Renal pelvis (tissue), 4 donors: ENCODE data around the gene RPS19. TPM values are rescaled to one million over a fixed set of nuclear protein-coding genes. Genes with fewer than 3 reads are reported as not detected.

ENCODE experiments used
- DNase-seq: peaks from one replicate; pipeline ENCODE4 v3.0.0-alpha.2; 2013
- polyA plus RNA-seq, 3 donors: library from polyadenylated mRNA; unstranded; fragments of 120-200 nt; gene quantifications; one replicate each; pipeline ENCODE4 v1.2.1, GENCODE V29; 2013; ENCODE audit not compliant: insufficient read length in 3 of 3

RPS19 gene
- polyA plus RNA-seq, 3 donors = 1,296 to 1,888 (median 1,672) TPM

- DNase-seq = no peak
Observed at GRCh38 chr19:41893899-41894298, 33.8 kb downstream of the RPS19 start.

- DNase-seq = no peak
Observed at GRCh38 chr19:41894350-41894749, 34.3 kb downstream of the RPS19 start.

DNA sequence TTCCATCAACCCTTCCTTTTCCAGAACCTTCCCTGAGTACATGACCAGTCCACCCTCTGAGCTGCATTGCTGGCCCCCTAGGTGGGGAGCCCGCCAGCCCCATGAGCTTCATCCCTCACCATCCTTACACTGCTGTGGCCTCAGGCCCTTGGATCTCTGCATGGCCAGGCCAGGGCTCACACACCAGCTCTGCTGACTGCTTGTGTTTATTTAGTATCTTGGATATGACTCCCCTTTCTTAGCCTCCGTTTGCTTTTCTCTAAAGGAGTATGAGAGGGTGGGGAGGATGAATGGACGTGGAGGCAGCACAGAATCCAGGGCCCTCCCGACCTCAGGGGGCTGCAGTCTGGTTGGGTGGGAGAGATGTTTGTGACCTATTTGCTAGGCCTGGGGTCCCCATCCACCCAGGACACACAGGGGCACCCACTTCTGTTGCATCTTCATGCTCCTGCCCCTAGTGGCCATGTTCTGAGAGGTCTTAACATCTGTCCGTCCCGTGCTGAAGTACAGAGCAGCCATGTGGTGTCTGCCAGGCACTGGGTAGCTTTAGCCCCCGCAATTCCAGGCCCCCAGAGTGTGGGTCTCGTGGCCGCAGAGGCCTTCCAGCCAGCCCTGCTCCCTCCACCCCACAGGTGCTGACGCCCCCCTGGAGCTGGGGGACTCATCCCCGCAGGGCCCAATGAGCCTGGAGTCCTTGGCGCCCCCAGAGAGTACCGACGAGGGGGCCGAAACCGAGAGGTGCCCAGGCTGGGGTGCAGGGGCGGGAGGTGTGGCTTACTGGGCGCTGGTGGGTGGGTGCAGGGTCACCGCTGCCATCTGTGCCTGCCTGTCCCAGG, 35.9 kb downstream of the RPS19 start:
- DNase-seq = no peak

- DNase-seq = no peak
Observed at GRCh38 chr19:41896581-41896942, 36.5 kb downstream of the RPS19 start.

- DNase-seq = no peak
Observed at GRCh38 chr19:41897181-41897580, 37.1 kb downstream of the RPS19 start.

- DNase-seq = no peak
Observed at GRCh38 chr19:41897820-41898219, 37.8 kb downstream of the RPS19 start.

DNA sequence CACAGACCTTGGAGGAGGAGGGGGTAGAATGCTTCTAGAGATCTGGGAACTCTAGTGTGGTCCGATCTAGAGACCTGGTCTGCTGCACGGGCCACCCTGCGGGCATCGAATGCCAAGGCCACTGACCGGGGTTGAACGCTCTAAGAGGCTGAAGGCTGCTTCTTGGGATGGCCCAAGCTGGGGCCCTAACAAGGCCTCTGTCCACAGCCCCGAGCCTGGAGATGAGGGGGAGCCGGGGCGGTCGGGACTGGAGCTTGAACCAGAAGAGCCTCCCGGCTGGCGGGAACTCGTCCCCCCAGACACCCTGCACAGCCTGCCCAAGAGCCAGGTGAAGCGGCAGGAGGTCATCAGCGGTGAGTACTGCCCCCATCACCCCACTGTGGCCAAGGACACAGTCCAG, 38.2 kb downstream of the RPS19 start:
- DNase-seq = no peak

DNA sequence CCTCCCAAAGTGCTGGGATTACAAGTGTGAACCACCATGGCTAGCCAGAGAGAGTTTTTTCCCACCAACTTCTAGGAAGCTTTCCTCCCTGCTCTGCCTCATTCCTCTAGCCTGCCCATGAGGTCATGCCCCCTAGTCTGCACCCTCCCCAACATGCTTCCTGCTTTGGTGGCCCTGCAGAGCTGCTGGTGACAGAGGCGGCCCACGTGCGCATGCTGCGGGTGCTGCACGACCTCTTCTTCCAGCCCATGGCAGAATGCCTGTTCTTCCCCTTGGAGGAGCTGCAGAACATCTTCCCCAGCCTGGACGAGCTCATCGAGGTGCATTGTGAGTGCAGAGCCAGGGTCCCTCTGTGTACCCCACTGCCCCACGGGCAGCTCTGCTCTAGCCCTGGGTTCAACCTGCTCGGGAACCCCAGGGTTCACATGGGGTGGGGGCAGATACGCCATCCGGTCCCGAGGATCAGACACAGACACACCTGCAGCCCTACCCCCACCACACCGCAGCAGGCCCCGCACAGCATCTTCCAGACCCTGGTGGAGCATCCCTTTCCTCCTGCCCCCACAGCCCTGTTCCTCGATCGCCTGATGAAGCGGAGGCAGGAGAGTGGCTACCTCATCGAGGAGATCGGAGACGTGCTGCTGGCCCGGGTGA, 41.8 kb downstream of the RPS19 start:
- DNase-seq = no peak

DNA sequence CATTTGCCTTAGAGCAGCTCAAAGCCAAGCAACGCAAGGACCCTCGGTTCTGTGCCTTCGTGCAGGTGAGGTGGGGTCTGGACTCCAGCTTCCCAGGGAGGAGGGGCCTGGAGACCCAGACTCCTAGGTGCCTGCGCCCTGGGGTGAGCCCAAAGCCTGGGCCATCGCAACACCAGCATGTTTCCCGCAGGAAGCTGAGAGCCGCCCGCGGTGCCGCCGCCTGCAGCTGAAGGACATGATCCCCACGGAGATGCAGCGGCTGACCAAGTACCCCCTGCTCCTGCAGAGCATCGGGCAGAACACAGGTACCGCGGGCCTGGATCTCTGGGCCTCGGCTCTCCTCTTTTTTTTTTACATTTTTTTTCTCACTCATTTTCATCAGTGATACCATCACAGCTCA, 42.5 kb downstream of the RPS19 start:
- DNase-seq = no peak

GRCh38 chr19:41903193-41903953, 43.3 kb downstream of the RPS19 start:
- no peak for DNase-seq

- DNase-seq = no peak
Observed at GRCh38 chr19:41904118-41904870, 44.2 kb downstream of the RPS19 start.

GRCh38 chr19:41905273-41906002, 45.4 kb downstream of the RPS19 start:
- no peak for DNase-seq

- no peak for DNase-seq
Observed at GRCh38 chr19:41906271-41906670, 46.2 kb downstream of the RPS19 start.

- no peak for DNase-seq
Observed at GRCh38 chr19:41906916-41907680, 47.0 kb downstream of the RPS19 start.

GRCh38 chr19:41907994-41908615, 48.0 kb downstream of the RPS19 start:
- no peak for DNase-seq

DNA sequence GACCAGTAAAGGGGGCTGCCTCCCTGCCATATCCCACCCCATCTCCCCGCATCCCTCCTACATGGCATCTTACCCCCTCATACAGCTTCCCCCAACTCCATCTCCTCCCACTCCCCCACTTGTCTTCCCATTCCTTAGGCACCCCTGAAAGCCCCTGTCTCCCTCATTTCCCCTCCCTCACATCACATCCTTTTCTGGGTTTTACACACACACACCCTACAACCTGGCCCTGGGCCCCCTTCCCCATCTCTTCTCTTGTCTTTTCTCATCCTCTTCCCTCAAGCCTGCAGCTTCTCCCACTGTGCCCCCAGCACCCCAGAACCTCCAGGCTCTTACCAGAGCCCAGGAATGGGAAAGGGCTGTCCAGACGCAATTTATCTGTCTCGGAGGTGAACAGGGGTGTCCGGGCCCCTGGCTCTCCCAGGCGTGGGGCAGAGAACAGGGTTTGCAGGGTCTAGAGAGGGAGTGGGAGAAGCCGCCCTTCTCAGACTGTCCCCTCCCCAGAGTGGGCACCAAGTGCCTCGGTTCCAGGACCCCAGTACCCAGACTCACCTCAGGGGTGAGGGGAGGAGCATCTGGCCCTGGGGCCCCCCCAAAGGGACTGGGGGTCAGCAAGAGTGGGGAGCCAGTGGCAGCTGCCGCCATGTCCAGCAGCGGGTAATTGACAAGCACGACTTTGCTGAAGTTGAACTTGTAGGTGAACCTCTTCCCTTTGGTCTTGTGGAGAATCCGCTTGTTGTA, 48.8 kb downstream of the RPS19 start:
- DNase-seq = no peak

DNA sequence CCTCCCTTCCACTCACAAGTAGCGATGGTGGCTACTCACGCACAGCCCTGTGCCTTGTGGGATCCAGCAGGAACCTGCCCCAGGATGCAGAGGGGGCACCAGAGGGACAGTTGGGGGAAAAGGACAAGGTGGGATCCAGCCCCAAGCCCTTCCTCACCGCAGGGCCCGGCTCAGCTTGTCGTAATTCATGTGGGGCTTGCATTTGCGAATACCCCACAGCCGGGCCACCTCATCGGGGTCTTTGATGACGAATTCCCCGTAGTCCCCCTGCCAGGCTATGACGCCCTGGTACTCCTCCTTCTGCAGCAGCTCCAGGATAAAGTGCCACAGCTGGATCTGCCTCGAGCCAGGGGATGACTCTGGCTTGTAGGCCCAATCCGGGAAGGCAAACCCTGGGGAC, 49.7 kb downstream of the RPS19 start:
- no peak for DNase-seq

GRCh38 chr19:41910240-41910991, 50.4 kb downstream of the RPS19 start:
- DNase-seq = no peak
